HepG2 (cell line): Measurements from ENCODE around the gene ZNF292. TPM values are rescaled to one million over a fixed set of nuclear protein-coding genes. Genes with fewer than 3 reads are reported as not detected.

Source experiments
- ATAC-seq: fragments of 200-7000 bp; cut with Tn5 transposase; 3 replicates; pipeline ENCODE4 v1.9.1; 2020; ENCODE audit warnings: mild to moderate bottlenecking, moderate library complexity
- BruUV-seq: library from RNA; stranded (reverse); fragments of 400-500 nt; replicated peaks from 2 replicates; lab custom pipeline; 2021; lab: Mats Ljungman, UMichigan
- CTCF ChIA-PET: fragments of 300-600 bp; formaldehyde crosslinking; extraction: SDS; loops from one replicate; lab custom pipeline; 2021; ENCODE audit warnings: low total read pairs, inconsistent platforms, low intra/inter-chr PET ratio; lab: Yijun Ruan, JAX
- POLR2A ChIA-PET: fragments of 350-600 bp; sonication (Branson Sonifier 250); formaldehyde crosslinking; loops from one replicate; lab custom pipeline; 2020; ENCODE audit warnings: antibody characterized with exemption, inconsistent platforms; lab: Yijun Ruan, JAX
- DNase-seq: peaks from one replicate; pipeline ENCODE4 v3.0.0-alpha.2; 2015; ENCODE audit warnings: low spot score
- FAIRE-seq: peaks from 3 replicates; lab custom pipeline; 2011; peaks lifted over from hg19 to GRCh38; lab: Jason Lieb, UNC
- H2AFZ ChIP-seq: one replicate; pipeline ENCODE4 v1.6.1; 2011; ENCODE audit warnings: low read length, inconsistent platforms
- H3K27ac ChIP-seq: fragments of 300-600 bp; 3 replicates; pipeline ENCODE4 v1.8.0; 2011; ENCODE audit warnings: mixed run types, mild to moderate bottlenecking, mixed read lengths, low read length, inconsistent platforms; ENCODE audit not compliant: insufficient read depth; ENCODE audit errors: extremely low read length
- H3K27me3 ChIP-seq, 2 experiments: fragments of 200-600 bp in 1 of 2; 2 replicates in 1 of 2; 3 replicates in 1 of 2; pipeline versions ENCODE4 v1.6.0 to v1.8.0; 2011; ENCODE audit warnings: low read length in 2 of 2, mild to moderate bottlenecking in 2 of 2, moderate library complexity in 2 of 2, inconsistent platforms in 1 of 2; ENCODE audit not compliant: insufficient read depth in 2 of 2, control insufficient read depth in 1 of 2
- H3K36me3 ChIP-seq, 2 experiments: fragments of 200-600 bp in 1 of 2; replicated peaks in 1 of 2; 2 replicates in 1 of 2; 3 replicates in 1 of 2; pipeline versions ENCODE4 v1.5.1 to v1.8.0; 2011; ENCODE audit warnings: low read length in 2 of 2, inconsistent platforms in 1 of 2; ENCODE audit not compliant: insufficient read depth in 2 of 2, control insufficient read depth in 1 of 2
- H3K4me1 ChIP-seq: 2 replicates; pipeline ENCODE4 v1.5.1; 2012; ENCODE audit warnings: low read length, inconsistent platforms; ENCODE audit not compliant: insufficient read depth
- H3K4me2 ChIP-seq: 2 replicates; pipeline ENCODE4 v1.6.0; 2011; ENCODE audit warnings: low read depth, low read length, inconsistent platforms
- H3K4me3 ChIP-seq, 3 experiments: fragments of 200-600 bp in 1 of 3; sonication (generic), shearing (Covaris generic) in 1 of 3; replicated peaks in 1 of 3; 2 replicates each; pipeline ENCODE4 v1.5.1; 2011 to 2016; ENCODE audit warnings: low read length in 3 of 3, inconsistent platforms in 2 of 3, low read depth in 2 of 3, mild to moderate bottlenecking in 2 of 3, control low read depth in 1 of 3, mixed read lengths in 1 of 3; ENCODE audit not compliant: insufficient read depth in 1 of 3
- H3K79me2 ChIP-seq: one replicate; pipeline ENCODE4 v1.6.1; 2011; ENCODE audit warnings: low read length, inconsistent platforms; ENCODE audit not compliant: insufficient read depth
- H3K9ac ChIP-seq: 2 replicates; pipeline ENCODE4 v1.6.0; 2011; ENCODE audit warnings: mild to moderate bottlenecking, low read depth, low read length, inconsistent platforms; ENCODE audit not compliant: insufficient read depth
- H3K9me3 ChIP-seq: 2 replicates; pipeline ENCODE4 v1.5.1; 2012; ENCODE audit warnings: mild to moderate bottlenecking, low read length
- H4K20me1 ChIP-seq: 2 replicates; pipeline ENCODE4 v1.6.0; 2011; ENCODE audit warnings: inconsistent platforms, mild to moderate bottlenecking, low read length, moderate library complexity; ENCODE audit not compliant: insufficient read depth
- ATM ChIP-seq: fragments of 450-650 bp; IDR thresholded peaks from 2 replicates; pipeline ENCODE4 v1.7.1; 2017; ENCODE audit warnings: mild to moderate bottlenecking, borderline replicate concordance
- GLI4 ChIP-seq: sonication (generic); formaldehyde crosslinking; IDR thresholded peaks from 2 replicates; pipeline ENCODE4 v1.5.1; 2020; ENCODE audit warnings: missing genetic modification reagents, mild to moderate bottlenecking, moderate library complexity, borderline replicate concordance
- HNRNPL ChIP-seq: fragments of 200-400 bp; formaldehyde crosslinking; IDR thresholded peaks from 2 replicates; pipeline ENCODE4 v1.6.1; 2017; ENCODE audit warnings: mild to moderate bottlenecking, low read depth, low read length
- JUND ChIP-seq: sonication (generic); formaldehyde crosslinking; IDR thresholded peaks from 2 replicates; pipeline ENCODE4 v1.8.0; 2022; ENCODE audit warnings: mild to moderate bottlenecking, missing genetic modification reagents
- KDM3A ChIP-seq: IDR thresholded peaks from 2 replicates; pipeline ENCODE4 v1.6.1; 2018; ENCODE audit warnings: low read depth, missing compliant biosample characterization
- NCOR1 ChIP-seq: fragments of 200-600 bp; sonication (generic); IDR thresholded peaks from 2 replicates; pipeline ENCODE4 v1.7.0; 2017; ENCODE audit warnings: antibody characterized with exemption, low read length, borderline replicate concordance
- TBP ChIP-seq: sonication (generic); formaldehyde crosslinking; IDR thresholded peaks from 2 replicates; pipeline ENCODE4 v1.5.0; 2020; ENCODE audit warnings: missing genetic modification reagents
- YY1 ChIP-seq: IDR thresholded peaks from 2 replicates; pipeline ENCODE4 v1.6.1; 2011; ENCODE audit warnings: low read length, low read depth, moderate library complexity, mild to moderate bottlenecking; ENCODE audit not compliant: insufficient read depth, insufficient replicate concordance
- ZBTB3 ChIP-seq: sonication (generic); formaldehyde crosslinking; IDR thresholded peaks from 2 replicates; pipeline ENCODE4 v1.4.0; 2020; ENCODE audit warnings: low read depth, mild to moderate bottlenecking, moderate library complexity, missing genetic modification reagents, borderline replicate concordance
- ZNF224 ChIP-seq: sonication (generic); formaldehyde crosslinking; IDR thresholded peaks from 2 replicates; pipeline ENCODE4 v1.5.0; 2020; ENCODE audit warnings: mild to moderate bottlenecking, missing genetic modification reagents
- ZNF232 ChIP-seq: sonication (generic); formaldehyde crosslinking; IDR thresholded peaks from 2 replicates; pipeline ENCODE4 v1.4.0; 2020; ENCODE audit warnings: missing genetic modification reagents, borderline replicate concordance
- ZNF782 ChIP-seq: sonication (generic); formaldehyde crosslinking; IDR thresholded peaks from 2 replicates; pipeline ENCODE4 v1.4.0; 2020; ENCODE audit warnings: missing genetic modification reagents, mild to moderate bottlenecking, borderline replicate concordance
- WGBS: methylation state at CpG from one replicate; pipeline ENCODE4 v1.1.6; 2017; ENCODE audit warnings: low lambda C conversion rate; 5-methylcytosine and 5-hydroxymethylcytosine counted together
- in situ Hi-C: cut with HindIII; loops from 2 replicates; pipeline ENCODE4 v1.10.0; 2017; ENCODE audit warnings: low pct_unique_long_range_greater_than_20kb; ENCODE audit not compliant: extremely low pct_ligation_motif_present
- intact Hi-C: fragments of 100-400 bp; cut with micrococcal nuclease; formaldehyde crosslinking; loops from one replicate; pipeline ENCODE4 v1.10.0; 2022; ENCODE audit not compliant: unreplicated experiment
- polyA plus RNA-seq, 8 experiments: library from polyadenylated mRNA; depleted of rRNA in 3 of 8; stranded (reverse) in 7 of 8; unstranded in 1 of 8; fragments of >200 nt; fragmentation: Illumina TruSeq in 4 of 8; extraction: Trizol in 4 of 8; gene quantifications; 2 replicates each; pipeline versions ENCODE4 v1.2.1 to v1.2.3, GENCODE V29; 2011 to 2016; ENCODE audit warnings: low read depth in 4 of 8, missing spikeins in 1 of 8, mixed read lengths in 1 of 8; ENCODE audit not compliant: insufficient read depth in 1 of 8
- total RNA-seq, 5 experiments: library from RNA; depleted of rRNA; stranded (reverse); fragments of >200 nt; fragmentation: Illumina TruSeq; extraction: Trizol; gene quantifications; 2 replicates each; pipeline ENCODE4 v1.2.3, GENCODE V29; 2016; ENCODE audit warnings: low read depth in 1 of 5
- TF ChIP-seq, protein P1 (sequence below): sonication (generic); formaldehyde crosslinking; IDR thresholded peaks from 2 replicates; pipeline ENCODE4 v1.4.0; 2020; ENCODE audit warnings: mild to moderate bottlenecking, low read depth, missing genetic modification reagents
- TF ChIP-seq, protein P2 (sequence below): sonication (generic); formaldehyde crosslinking; IDR thresholded peaks from 2 replicates; pipeline ENCODE4 v1.4.0; 2020; ENCODE audit warnings: mild to moderate bottlenecking, missing genetic modification reagents

The ZNF292 gene
- total and polyA plus RNA-seq, 2 of the 13 experiments (the other 11 are each of a cell fraction or from before 2014, with no cell fraction given): 9.9 to 12.8 TPM

DNA sequence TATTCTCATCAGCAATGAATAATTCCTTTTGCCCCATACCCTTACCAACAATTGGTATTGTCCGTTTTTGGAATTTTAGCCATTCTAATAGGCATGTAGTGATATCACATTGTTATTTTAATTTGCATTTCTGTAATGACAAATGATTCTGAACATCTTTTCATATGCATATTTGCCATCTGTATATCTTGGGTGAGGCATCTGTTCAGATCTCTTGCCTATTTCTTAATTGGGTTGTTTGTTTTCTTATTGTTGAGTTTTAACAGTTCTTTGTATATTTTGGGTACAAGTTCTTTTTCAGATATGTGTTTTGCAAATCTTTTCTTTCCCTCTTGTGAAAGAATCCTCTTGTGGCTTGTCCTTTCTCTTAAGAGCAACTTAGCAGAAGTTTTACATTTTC, 69.6 kb downstream of the ZNF292 start:
- Histone ChIP-seq H3K4me2 (no peak overlapping the region), H2AFZ (no peak overlapping the region), H3K9me3 (no peaks in the 10 kb centered on the region), H3K36me3 (peaks cover 11 to 65% of the 10 kb centered on the region in 2 experiments), H3K27me3 (no peaks in the 10 kb centered on the region), H4K20me1 (0 out of 2 replicates have a peak, but pooled peaks cover 3% of the 10 kb centered on the region), H3K4me1 (no peaks in the 10 kb centered on the region), H3K27ac (no peak overlapping the region), H3K79me2 (peaks cover 2% of the 10 kb centered on the region), H3K9ac (no peak overlapping the region), H3K4me3 (no peak overlapping the region)
- WGBS: 100% methylated on average over 1 of the region's 1 CpG
- in situ Hi-C loops: no loop called here
- CTCF ChIA-PET: no interaction called here
- TF ChIP-seq KDM3A (no peak), ATM (no peak), ZBTB3 (CRISPR knock-in tag) (no peak), ZNF232 (CRISPR knock-in tag) (no peak), GLI4 (CRISPR knock-in tag) (no peak), ZNF224 (CRISPR knock-in tag) (no peak), ZNF782 (no peak), JUND (no peak), YY1 (no peak), HNRNPL (no peak), NCOR1 (no peak), TBP (CRISPR knock-in tag) (no peak)
- TF ChIP-seq, protein P1, sequence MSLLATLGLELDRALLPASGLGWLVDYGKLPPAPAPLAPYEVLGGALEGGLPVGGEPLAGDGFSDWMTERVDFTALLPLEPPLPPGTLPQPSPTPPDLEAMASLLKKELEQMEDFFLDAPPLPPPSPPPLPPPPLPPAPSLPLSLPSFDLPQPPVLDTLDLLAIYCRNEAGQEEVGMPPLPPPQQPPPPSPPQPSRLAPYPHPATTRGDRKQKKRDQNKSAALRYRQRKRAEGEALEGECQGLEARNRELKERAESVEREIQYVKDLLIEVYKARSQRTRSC (CRISPR knock-in tag): no peak
- TF ChIP-seq, protein P2, sequence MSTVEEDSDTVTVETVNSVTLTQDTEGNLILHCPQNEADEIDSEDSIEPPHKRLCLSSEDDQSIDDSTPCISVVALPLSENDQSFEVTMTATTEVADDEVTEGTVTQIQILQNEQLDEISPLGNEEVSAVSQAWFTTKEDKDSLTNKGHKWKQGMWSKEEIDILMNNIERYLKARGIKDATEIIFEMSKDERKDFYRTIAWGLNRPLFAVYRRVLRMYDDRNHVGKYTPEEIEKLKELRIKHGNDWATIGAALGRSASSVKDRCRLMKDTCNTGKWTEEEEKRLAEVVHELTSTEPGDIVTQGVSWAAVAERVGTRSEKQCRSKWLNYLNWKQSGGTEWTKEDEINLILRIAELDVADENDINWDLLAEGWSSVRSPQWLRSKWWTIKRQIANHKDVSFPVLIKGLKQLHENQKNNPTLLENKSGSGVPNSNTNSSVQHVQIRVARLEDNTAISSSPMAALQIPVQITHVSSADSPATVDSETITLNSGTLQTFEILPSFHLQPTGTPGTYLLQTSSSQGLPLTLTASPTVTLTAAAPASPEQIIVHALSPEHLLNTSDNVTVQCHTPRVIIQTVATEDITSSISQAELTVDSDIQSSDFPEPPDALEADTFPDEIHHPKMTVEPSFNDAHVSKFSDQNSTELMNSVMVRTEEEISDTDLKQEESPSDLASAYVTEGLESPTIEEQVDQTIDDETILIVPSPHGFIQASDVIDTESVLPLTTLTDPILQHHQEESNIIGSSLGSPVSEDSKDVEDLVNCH: no peak
- intact Hi-C loops: no loop called here
- POLR2A ChIA-PET: no interaction called here
- BruUV-seq: no TSS peak
- no peak for FAIRE-seq
- no peak for ATAC-seq
- no peak for DNase-seq
